Testis (tissue), 3 donors: ENCODE results near the gene MINDY2. TPM values are rescaled to one million over a fixed set of nuclear protein-coding genes. Genes with fewer than 3 reads are reported as not detected.

Experiments
- DNase-seq: peaks from one replicate; pipeline ENCODE4 v3.0.0-alpha.2; 2019
- H3K27ac ChIP-seq, 2 donors: fragments of 200-600 bp; sonication (generic); one replicate each; pipeline ENCODE4 v1.5.1; 2019
- H3K27me3 ChIP-seq: fragments of 200-600 bp; sonication (generic); one replicate; pipeline ENCODE4 v1.5.1; 2019
- H3K36me3 ChIP-seq: fragments of 200-600 bp; sonication (generic); one replicate; pipeline ENCODE4 v1.5.1; 2017; ENCODE audit warnings: low read depth; ENCODE audit errors: missing control alignments
- H3K4me1 ChIP-seq: fragments of 200-600 bp; sonication (generic); one replicate; pipeline ENCODE4 v1.5.1; 2019
- H3K4me3 ChIP-seq, 2 donors: fragments of 200-600 bp; sonication (generic); one replicate each; pipeline ENCODE4 v1.5.1; 2017 to 2019
- H3K9me3 ChIP-seq: fragments of 200-600 bp; sonication (generic); one replicate; pipeline ENCODE4 v1.5.1; 2017
- POLR2A ChIP-seq: fragments of 450-650 bp; IDR thresholded peaks from one replicate; pipeline ENCODE4 v1.6.1; 2017; ENCODE audit warnings: antibody characterized with exemption, mild to moderate bottlenecking, moderate library complexity
- WGBS, 2 donors: methylation state at CpG; one replicate each; pipeline ENCODE4 v1.1.5; 2018; 5-methylcytosine and 5-hydroxymethylcytosine counted together
- intact Hi-C: fragments of 100-400 bp; cut with DNase I; formaldehyde crosslinking; loops from one replicate; pipeline ENCODE4 v1.15.1; 2023; ENCODE audit warnings: low total_unique reads
- polyA plus RNA-seq: library from polyadenylated mRNA; stranded (reverse); fragments of 350-450 nt; fragmentation: Illumina TruSeq; extraction: RNeasy Lipid Tissue Mini Kit (QIAGEN cat#74804); gene quantifications from one replicate; pipeline ENCODE4 v1.2.3, GENCODE V29; 2014; ENCODE audit warnings: low read depth, low replicate concordance; ENCODE audit not compliant: insufficient read depth
- total RNA-seq, 2 donors: library from RNA; depleted of rRNA; stranded (reverse); fragments of >200 nt; gene quantifications; one replicate each; pipeline ENCODE4 v1.2.3, GENCODE V29; 2016
- TF ChIP-seq, protein P1 (sequence below), 3 experiments: fragments of 450-650 bp in 2 of 3; fragments of 200-600 bp in 1 of 3; sonication (generic) in 1 of 3; IDR thresholded peaks; one replicate each; pipeline ENCODE4 v1.5.1; 2016 to 2019; ENCODE audit warnings: antibody characterized with exemption in 3 of 3, mild to moderate bottlenecking in 2 of 3, moderate library complexity in 1 of 3

MINDY2 gene
- total and polyA plus RNA-seq, 3 donors from 2014 or later: 9.9 to 15.4 (median 15.0) TPM

DNA sequence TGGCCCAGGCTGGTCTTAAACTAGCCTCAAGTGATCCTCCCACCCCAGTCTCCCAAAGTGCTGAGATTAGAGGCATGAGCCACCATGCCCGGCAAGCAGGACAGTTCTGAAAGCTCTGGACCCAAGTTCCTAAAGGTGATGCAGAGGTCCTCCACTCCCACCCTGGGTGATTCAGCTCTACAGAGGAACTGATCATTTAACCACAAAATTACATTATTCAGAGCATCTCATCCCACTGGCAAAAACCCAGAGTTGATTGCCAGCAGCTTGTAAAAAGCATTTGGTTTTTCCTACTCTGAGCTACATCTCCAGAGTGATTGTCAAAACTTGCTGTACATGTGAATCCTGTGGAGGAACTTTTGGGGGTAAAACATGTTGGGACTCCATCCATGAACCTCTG is 102.2 kb downstream of the MINDY2 start:
- no peak for TF ChIP-seq POLR2A
- TF ChIP-seq, protein P1, sequence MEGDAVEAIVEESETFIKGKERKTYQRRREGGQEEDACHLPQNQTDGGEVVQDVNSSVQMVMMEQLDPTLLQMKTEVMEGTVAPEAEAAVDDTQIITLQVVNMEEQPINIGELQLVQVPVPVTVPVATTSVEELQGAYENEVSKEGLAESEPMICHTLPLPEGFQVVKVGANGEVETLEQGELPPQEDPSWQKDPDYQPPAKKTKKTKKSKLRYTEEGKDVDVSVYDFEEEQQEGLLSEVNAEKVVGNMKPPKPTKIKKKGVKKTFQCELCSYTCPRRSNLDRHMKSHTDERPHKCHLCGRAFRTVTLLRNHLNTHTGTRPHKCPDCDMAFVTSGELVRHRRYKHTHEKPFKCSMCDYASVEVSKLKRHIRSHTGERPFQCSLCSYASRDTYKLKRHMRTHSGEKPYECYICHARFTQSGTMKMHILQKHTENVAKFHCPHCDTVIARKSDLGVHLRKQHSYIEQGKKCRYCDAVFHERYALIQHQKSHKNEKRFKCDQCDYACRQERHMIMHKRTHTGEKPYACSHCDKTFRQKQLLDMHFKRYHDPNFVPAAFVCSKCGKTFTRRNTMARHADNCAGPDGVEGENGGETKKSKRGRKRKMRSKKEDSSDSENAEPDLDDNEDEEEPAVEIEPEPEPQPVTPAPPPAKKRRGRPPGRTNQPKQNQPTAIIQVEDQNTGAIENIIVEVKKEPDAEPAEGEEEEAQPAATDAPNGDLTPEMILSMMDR (IDR thresholded peaks at IDR 0.05): no peak
- 65 to 85% methylated on average over 1 of the region's 1 CpG for WGBS, 2 donors
- H3K36me3 ChIP-seq: no peaks in the 10 kb centered on the region
- DNase-seq: no peak
- no peaks in the 10 kb centered on the region for H3K9me3 ChIP-seq
- no peak overlapping the region for H3K27ac ChIP-seq
- H3K4me3 ChIP-seq: no peak overlapping the region
- intact Hi-C loops: no loop called here
- H3K27me3 ChIP-seq: no peaks in the 10 kb centered on the region
- no peaks in the 10 kb centered on the region for H3K4me1 ChIP-seq

DNA sequence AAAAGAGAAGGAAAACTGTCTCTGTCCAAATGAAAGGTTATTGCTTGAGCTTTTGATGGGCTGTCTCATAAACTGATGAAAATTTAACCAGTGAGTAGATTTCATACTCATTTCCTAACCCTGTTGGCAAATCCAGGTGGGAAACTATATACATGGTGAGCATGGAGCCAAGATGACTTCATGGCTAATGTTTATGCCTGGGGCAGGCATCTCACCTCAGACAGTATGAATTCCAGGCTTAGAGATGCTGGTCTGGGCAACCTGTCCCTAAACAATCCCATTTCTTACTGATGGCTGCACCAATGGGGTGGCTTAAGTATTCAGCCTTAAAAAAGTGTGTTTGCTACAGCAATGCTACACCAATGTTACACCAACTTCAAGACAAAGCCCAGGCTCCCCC is 104.2 kb downstream of the MINDY2 start:
- DNase-seq: no peak
- TF ChIP-seq, protein P1 (IDR thresholded peaks at IDR 0.05): no peak
- TF ChIP-seq POLR2A: no peak
- Histone ChIP-seq H3K36me3 (no peaks in the 10 kb centered on the region), H3K4me1 (no peaks in the 10 kb centered on the region), H3K27ac (no peak overlapping the region), H3K9me3 (no peaks in the 10 kb centered on the region), H3K4me3 (no peak overlapping the region), H3K27me3 (no peaks in the 10 kb centered on the region)
- intact Hi-C loops: no loop called here

DNA sequence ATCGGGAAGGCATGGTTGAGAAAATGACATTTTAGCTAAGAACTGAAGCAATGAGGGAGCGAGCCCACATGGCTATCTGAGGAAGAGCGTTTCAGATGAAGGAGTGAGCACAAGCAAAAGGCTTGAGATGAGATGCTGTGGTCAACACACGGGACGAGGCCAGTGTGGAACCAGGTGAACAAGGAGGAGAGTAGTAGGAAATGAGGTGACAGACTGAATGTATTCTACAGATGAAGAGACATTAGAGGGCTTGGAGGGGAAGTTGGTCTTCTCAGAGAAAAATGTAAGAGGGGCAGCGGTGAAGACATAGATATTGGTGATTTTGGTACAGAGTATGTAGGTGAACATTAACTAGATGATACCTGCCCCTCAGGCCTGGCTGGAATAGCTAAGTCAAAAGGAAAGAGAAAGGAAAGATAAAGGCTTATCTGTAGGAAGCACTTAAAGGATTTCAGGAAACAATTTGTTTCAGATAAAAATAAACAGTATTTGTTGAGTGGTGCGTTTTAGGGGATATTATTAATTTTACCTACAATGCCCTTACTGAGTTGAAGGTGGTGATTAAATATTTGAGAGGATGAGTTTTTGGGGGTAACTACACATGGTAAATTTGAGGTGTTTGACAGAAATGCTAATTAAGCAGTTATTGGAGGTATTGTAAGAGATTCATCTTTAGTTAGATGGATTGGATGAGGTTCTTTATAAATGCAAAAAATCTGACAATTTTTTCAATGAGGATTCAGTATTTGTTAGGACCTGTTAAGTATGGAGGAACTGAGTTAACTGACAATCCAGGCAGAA is 105.4 kb downstream of the MINDY2 start:
- no peaks in the 10 kb centered on the region for H3K36me3 ChIP-seq
- DNase-seq: no peak
- no peaks in the 10 kb centered on the region for H3K9me3 ChIP-seq
- H3K27ac ChIP-seq: no peak overlapping the region
- TF ChIP-seq POLR2A: no peak
- TF ChIP-seq, protein P1 (IDR thresholded peaks at IDR 0.05): no peak
- no peaks in the 10 kb centered on the region for H3K4me1 ChIP-seq
- intact Hi-C loops: no loop called here
- no peaks in the 10 kb centered on the region for H3K27me3 ChIP-seq
- H3K4me3 ChIP-seq: no peak overlapping the region
- 83 to 90% methylated on average over 7 of the region's 7 CpGs for WGBS, 2 donors

DNA sequence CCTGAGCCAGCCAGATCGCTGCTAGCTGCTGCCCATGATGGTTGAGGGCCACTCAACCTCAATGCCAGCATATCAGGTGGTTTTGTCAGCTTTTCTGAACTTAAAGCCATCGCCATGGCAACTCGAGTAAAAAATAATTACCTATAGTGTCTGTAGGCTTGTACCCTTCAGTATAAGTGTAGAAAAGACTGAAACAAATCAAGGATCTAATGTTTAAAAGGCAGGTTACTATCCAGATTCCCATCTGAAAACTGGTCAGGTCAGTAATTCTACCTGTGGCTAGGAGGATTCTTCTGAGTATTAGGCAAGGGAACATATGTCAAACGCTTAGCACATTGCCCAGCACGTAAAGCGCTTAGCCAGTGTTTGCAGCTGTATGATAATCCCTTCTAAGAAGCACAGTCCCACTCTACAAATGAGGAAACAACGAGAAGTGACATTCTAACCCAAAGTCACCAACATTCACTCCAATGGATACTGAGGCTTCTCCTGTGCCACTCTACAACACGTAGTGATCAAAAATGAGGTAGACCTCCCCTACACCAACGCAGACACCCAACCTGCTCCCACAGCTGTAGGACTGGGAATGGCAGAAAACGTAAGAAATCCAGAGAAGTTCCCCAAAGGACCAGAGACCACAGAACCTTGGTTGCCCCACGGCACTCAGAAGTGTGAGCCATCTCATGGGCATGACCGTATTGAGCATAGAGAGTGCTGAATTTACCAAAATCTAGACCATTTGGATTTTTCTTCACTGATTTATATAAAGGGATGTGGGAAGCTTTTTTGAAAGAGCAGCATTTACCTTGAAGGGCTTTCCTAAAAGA is 107.1 kb downstream of the MINDY2 start:
- no peak overlapping the region for H3K4me3 ChIP-seq
- DNase-seq: no peak
- TF ChIP-seq, protein P1 (IDR thresholded peaks at IDR 0.05): no peak
- TF ChIP-seq POLR2A: no peak
- no peaks in the 10 kb centered on the region for H3K27me3 ChIP-seq
- no peak overlapping the region for H3K27ac ChIP-seq
- no peaks in the 10 kb centered on the region for H3K9me3 ChIP-seq
- peaks cover 8% of the 10 kb centered on the region for H3K4me1 ChIP-seq
- no peaks in the 10 kb centered on the region for H3K36me3 ChIP-seq
- 93 to 95% methylated on average over 12 of the region's 12 CpGs for WGBS, 2 donors
- intact Hi-C loops: no loop called here
